Retinal pigment epithelial cell (primary cell): ENCODE data around the gene COG1.

ENCODE experiments used
- DNase-seq: peaks from one replicate; pipeline ENCODE4 v3.0.0-alpha.2; 2010; ENCODE audit warnings: low read depth
- H3K4me3 ChIP-seq: 2 replicates; pipeline ENCODE4 v1.5.1; 2011; ENCODE audit warnings: mild to moderate bottlenecking, low read length, control low read depth, moderate library complexity
- CTCF ChIP-seq: conservative IDR thresholded peaks from 2 replicates; pipeline ENCODE4 v1.5.1; 2011; ENCODE audit warnings: low read depth, low read length, control low read depth, inconsistent platforms

Gene COG1

GRCh38 chr17:73231841-73232586, 39.2 kb downstream of the COG1 start:
- H3K4me3 ChIP-seq, result peak overlapping the region; percentile 86
- DNase-seq, result peak; percentile 62
- peak; percentile 29 for TF ChIP-seq CTCF

GRCh38 chr17:73232587-73233373, 39.9 kb downstream of the COG1 start:
- H3K4me3 ChIP-seq, result peak overlapping the region; percentile 86

DNA sequence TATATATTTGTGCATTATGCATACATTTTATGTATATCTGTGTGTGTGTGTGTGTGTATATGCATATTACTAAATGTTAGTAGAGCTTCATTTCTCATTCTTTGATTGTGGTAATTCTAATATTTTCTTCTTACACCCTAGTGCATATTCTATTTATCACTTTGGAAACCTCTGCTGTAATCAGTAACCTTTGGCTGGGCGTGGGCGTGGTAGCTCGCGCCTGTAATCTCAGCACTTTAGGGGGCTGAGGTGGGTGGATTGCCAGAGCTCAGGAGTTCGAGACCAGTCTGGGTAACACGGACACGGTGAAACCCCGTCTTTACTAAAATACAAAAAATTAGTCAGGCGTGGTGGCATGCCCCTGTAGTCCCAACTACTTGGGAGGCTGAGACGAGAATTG, 41.9 kb downstream of the COG1 start:
- DNase-seq, result no peak
- H3K4me3 ChIP-seq, result no peak overlapping the region
- no peak for TF ChIP-seq CTCF

More at GRCh38 chr17:73232587-73233373, 39.9 kb downstream of the COG1 start:
- no peak for DNase-seq
- no peak for TF ChIP-seq CTCF

- no peak overlapping the region for H3K4me3 ChIP-seq
- TF ChIP-seq CTCF, result no peak
- DNase-seq, result no peak
Measured at GRCh38 chr17:73237714-73238113, 44.9 kb downstream of the COG1 start.

- no peak overlapping the region for H3K4me3 ChIP-seq
- TF ChIP-seq CTCF, result no peak
- no peak for DNase-seq
Measured at GRCh38 chr17:73240561-73240960, 47.7 kb downstream of the COG1 start.

- DNase-seq, result no peak
- no peak overlapping the region for H3K4me3 ChIP-seq
- peak; percentile 36 for TF ChIP-seq CTCF
Measured at GRCh38 chr17:73247726-73248125, 54.9 kb downstream of the COG1 start.
